Measurements from ENCODE around the gene IKZF1. TPM values are rescaled to one million over a fixed set of nuclear protein-coding genes. Genes with fewer than 3 reads are reported as not detected.

The IKZF1 gene
- total and polyA plus RNA-seq, 12 donors = 0.98 to 31.5 (median 9.4) TPM

- intact Hi-C loops (cut with DNase I) = no loop called here
- H3K27ac ChIP-seq = no peak overlapping the region
- no peak for TF ChIP-seq POLR2A (IDR thresholded peaks at IDR 0.05)
- TF ChIP-seq, protein P1, sequence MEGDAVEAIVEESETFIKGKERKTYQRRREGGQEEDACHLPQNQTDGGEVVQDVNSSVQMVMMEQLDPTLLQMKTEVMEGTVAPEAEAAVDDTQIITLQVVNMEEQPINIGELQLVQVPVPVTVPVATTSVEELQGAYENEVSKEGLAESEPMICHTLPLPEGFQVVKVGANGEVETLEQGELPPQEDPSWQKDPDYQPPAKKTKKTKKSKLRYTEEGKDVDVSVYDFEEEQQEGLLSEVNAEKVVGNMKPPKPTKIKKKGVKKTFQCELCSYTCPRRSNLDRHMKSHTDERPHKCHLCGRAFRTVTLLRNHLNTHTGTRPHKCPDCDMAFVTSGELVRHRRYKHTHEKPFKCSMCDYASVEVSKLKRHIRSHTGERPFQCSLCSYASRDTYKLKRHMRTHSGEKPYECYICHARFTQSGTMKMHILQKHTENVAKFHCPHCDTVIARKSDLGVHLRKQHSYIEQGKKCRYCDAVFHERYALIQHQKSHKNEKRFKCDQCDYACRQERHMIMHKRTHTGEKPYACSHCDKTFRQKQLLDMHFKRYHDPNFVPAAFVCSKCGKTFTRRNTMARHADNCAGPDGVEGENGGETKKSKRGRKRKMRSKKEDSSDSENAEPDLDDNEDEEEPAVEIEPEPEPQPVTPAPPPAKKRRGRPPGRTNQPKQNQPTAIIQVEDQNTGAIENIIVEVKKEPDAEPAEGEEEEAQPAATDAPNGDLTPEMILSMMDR (IDR thresholded peaks at IDR 0.05) = no peak
- DNase-seq = no peak
- H3K4me3 ChIP-seq = no peak overlapping the region
- H3K27me3 ChIP-seq = peaks cover 11% of the 10 kb centered on the region
- no peaks in the 10 kb centered on the region for H3K9me3 ChIP-seq (replicated peaks in 1 of 3)
- 61 to 67% (median 65%) methylated on average over 3 of the region's 3 CpGs for WGBS, 4 donors
- H3K36me3 ChIP-seq (replicated peaks in 1 of 2) = no peaks in the 10 kb centered on the region
- no peaks in the 10 kb centered on the region for H3K4me1 ChIP-seq (replicated peaks in 1 of 2)
Measured at GRCh38 chr7:50309721-50310120, 5.2 kb downstream of the IKZF1 start.

- Histone ChIP-seq H3K27ac (no peak overlapping the region), H3K9me3 (replicated peaks in 1 of 3) (no peaks in the 10 kb centered on the region), H3K4me3 (no peak overlapping the region), H3K27me3 (peaks cover 5% of the 10 kb centered on the region), H3K4me1 (replicated peaks in 1 of 2) (no peaks in the 10 kb centered on the region), H3K36me3 (replicated peaks in 1 of 2) (no peaks in the 10 kb centered on the region)
- TF ChIP-seq, protein P1 (IDR thresholded peaks at IDR 0.05) = no peak
- no peak for DNase-seq
- intact Hi-C loops (cut with DNase I) = no loop called here
- WGBS, 4 donors = 62 to 72% (median 69%) methylated on average over 6 of the region's 6 CpGs
Measured at GRCh38 chr7:50310361-50310760, 5.8 kb downstream of the IKZF1 start.

DNA sequence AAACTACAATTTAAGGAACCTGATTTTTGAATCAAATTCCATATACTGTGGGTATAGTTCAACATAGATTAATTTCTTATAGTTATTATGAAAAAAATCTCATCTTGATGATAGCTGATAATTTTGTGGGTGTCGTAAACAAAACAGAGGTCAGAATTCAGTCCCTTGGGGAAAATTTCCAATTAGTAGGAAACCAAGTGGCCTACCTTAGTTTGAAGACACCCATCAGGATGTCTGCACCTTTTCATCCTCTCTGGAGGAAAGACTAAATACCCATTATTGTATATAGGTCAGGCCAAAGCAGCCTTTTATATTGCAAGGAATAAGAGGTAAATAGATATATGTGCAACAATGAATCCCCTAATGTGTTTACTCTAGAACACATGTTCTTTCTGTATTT is 6.4 kb downstream of the IKZF1 start:
- TF ChIP-seq, protein P1 (IDR thresholded peaks at IDR 0.05) = no peak
- no peak for TF ChIP-seq POLR2A (IDR thresholded peaks at IDR 0.05)
- no peaks in the 10 kb centered on the region for H3K36me3 ChIP-seq (replicated peaks in 1 of 2)
- WGBS, 4 donors = 87 to 100% (median 92%) methylated on average over 1 of the region's 1 CpG
- intact Hi-C loops (cut with DNase I) = no loop called here
- no peaks in the 10 kb centered on the region for H3K4me1 ChIP-seq (replicated peaks in 1 of 2)
- H3K27me3 ChIP-seq = no peaks in the 10 kb centered on the region
- no peak overlapping the region for H3K4me3 ChIP-seq
- H3K9me3 ChIP-seq (replicated peaks in 1 of 3) = no peaks in the 10 kb centered on the region
- DNase-seq = no peak
- H3K27ac ChIP-seq = no peak overlapping the region

GRCh38 chr7:50312250-50313162 is 8.0 kb downstream of the IKZF1 start:
- H3K27me3 ChIP-seq = no peaks in the 10 kb centered on the region
- H3K36me3 ChIP-seq (replicated peaks in 1 of 2) = no peaks in the 10 kb centered on the region
- peak overlapping the region in 1 of 5 donors; percentile 15 for H3K27ac ChIP-seq
- TF ChIP-seq POLR2A (IDR thresholded peaks at IDR 0.05) = no peak
- TF ChIP-seq, protein P1 (IDR thresholded peaks at IDR 0.05) = no peak
- 51 to 61% (median 55%) methylated on average over 10 of the region's 10 CpGs for WGBS, 4 donors
- H3K4me1 ChIP-seq (replicated peaks in 1 of 2) = no peaks in the 10 kb centered on the region
- DNase-seq = no peak
- intact Hi-C loops (cut with DNase I) = no loop called here
- H3K4me3 ChIP-seq = no peak overlapping the region
- H3K9me3 ChIP-seq (replicated peaks in 1 of 3) = no peaks in the 10 kb centered on the region

Measured in adrenal gland (tissue), 12 donors.